GM12891 (cell line): ENCODE measurements around the gene SLIT1.

ENCODE experiments used
- DNase-seq: peaks from one replicate; pipeline ENCODE4 v3.0.0; 2011; ENCODE audit warnings: low spot score; ENCODE audit not compliant: insufficient read length
- FAIRE-seq: peaks from 2 replicates; lab custom pipeline; 2011; peaks lifted over from hg19 to GRCh38; lab: Jason Lieb, UNC
- PAX5 ChIP-seq: IDR thresholded peaks from 2 replicates; pipeline ENCODE4 v1.6.1; 2011; ENCODE audit warnings: low read length, moderate library complexity, mild to moderate bottlenecking; ENCODE audit not compliant: insufficient read depth, severe bottlenecking
- POLR2A ChIP-seq: IDR thresholded peaks from 2 replicates; pipeline ENCODE4 v1.6.1; 2011; ENCODE audit warnings: low read depth, low read length, control low read depth
- POLR2AphosphoS5 ChIP-seq: IDR thresholded peaks from 2 replicates; pipeline ENCODE4 v1.6.1; 2011; ENCODE audit warnings: low read depth, low read length, control low read depth
- POU2F2 ChIP-seq: IDR thresholded peaks from 2 replicates; pipeline ENCODE4 v1.6.1; 2011; ENCODE audit warnings: low read depth, mild to moderate bottlenecking, control low read depth, low read length, moderate library complexity
- SPI1 ChIP-seq: IDR thresholded peaks from 2 replicates; pipeline ENCODE4 v1.6.1; 2011; ENCODE audit warnings: low read depth, low read length, control low read depth
- TAF1 ChIP-seq: IDR thresholded peaks from 2 replicates; pipeline ENCODE4 v1.6.1; 2011; ENCODE audit warnings: low read depth, low read length, control low read depth

SLIT1 gene

DNA sequence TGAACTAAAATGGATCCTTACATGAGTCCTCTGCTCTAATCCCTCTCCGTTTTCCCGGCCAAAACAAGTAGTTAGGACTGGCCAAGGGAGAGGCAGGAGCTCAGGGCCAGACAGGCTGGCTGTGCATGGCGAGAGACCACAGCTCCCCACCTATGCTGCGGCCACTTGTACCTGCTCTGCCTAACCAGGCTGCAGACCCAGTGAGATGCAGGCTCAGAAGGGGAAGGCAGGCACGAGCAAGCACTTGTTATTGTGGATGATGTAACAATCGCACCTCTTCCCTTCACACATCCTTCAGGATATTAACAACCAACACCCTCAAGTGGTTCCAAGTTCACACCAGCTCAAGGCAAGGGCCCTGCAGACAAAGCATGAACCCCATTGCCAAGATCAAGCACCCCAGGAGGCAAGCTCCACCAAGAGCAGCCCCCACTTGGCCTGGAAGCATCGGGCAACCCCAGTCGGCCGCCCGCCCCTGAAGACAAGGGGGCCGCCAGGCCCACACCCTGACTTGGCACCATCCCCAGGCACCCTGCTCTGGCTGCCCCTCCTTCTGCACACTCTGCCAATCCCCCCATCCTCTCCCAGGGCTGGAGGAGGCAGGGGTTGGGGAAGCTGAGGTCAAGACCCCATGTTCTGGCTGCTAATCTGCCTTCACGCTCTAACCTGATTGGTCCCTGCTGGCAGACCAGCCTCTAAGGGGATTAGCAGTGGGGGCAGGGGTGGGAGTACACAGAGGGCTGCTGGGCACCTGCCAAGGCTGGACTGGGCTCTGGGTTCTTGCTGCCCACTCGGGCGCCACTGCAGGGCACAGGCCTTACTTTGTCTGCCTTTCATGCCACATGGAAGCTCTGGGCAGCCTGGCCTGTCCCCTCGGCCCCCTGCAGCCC lies 111.3 kb downstream of the SLIT1 start:
- FAIRE-seq, result no peak
- no peak for DNase-seq
- TF ChIP-seq POLR2AphosphoS5, result no peak
- TF ChIP-seq PAX5, result no peak
- no peak for TF ChIP-seq POLR2A
- TF ChIP-seq SPI1, result no peak
- no peak for TF ChIP-seq TAF1
- no peak for TF ChIP-seq POU2F2

DNA sequence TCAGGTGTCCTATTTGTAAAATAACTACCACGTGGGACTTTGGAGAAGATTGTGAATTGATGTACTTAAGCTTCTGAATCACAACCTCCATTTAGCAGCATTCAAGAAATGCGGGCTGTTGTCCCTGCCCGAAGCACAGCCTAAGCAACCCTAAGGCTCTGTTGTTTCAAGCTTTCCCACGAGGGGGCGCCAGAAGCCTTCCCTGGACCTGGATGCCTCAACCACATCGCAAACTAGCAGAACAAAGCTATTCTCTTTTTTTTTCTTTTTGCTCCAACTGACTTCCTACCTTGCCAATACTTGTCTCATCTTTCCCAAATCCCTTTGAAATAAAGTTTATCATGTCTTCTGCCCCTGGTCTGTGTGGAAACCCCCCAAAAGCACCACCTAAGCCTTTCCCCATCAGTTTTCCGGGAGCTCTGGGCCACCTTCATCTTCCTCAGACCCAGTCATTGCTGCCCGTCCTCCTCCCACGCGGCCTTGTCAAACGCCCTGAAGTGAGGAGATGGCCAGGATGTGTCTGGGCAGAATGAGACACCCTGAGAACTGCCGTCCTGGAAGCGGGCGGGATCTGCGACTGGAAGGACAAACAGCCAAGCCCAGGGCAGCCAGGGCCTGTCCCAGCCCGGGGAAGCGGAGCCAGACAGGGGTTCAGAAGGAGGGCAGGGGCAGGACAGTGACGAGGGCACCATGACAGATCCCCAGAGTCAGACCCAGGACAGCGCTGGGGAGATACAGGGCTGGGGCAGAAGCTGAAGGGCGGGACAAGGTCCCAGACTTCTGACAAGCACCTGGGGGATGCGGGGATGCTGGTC lies 112.7 kb downstream of the SLIT1 start:
- FAIRE-seq (peak; percentile 92), DNase-seq (peak; percentile 74)
- no peak for TF ChIP-seq POLR2A
- no peak for TF ChIP-seq TAF1
- TF ChIP-seq PAX5, result no peak
- TF ChIP-seq POLR2AphosphoS5, result no peak
- no peak for TF ChIP-seq POU2F2
- no peak for TF ChIP-seq SPI1

DNA sequence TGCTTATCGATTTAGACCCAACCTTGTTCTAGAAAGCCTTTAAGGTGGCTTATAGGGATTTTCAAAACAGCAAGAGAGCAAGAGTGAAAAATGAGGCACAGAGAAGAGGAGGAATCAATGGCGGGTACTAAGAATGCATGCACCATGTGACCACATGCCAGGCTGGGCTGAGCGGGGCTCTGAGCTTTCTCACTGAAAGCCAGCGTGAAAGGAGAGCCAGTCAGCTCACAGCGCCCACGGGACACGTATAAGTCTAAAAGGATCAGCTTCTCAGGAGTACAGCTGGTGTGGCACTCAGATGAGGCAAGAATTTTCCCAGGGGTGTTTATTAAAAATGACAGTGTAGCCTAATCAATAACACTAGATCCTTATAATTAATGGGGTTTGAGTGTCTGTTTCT lies 114.3 kb downstream of the SLIT1 start:
- no peak for DNase-seq
- FAIRE-seq, result no peak
- TF ChIP-seq POLR2AphosphoS5 (no peak), PAX5 (no peak), POLR2A (no peak), POU2F2 (no peak), SPI1 (no peak)

DNA sequence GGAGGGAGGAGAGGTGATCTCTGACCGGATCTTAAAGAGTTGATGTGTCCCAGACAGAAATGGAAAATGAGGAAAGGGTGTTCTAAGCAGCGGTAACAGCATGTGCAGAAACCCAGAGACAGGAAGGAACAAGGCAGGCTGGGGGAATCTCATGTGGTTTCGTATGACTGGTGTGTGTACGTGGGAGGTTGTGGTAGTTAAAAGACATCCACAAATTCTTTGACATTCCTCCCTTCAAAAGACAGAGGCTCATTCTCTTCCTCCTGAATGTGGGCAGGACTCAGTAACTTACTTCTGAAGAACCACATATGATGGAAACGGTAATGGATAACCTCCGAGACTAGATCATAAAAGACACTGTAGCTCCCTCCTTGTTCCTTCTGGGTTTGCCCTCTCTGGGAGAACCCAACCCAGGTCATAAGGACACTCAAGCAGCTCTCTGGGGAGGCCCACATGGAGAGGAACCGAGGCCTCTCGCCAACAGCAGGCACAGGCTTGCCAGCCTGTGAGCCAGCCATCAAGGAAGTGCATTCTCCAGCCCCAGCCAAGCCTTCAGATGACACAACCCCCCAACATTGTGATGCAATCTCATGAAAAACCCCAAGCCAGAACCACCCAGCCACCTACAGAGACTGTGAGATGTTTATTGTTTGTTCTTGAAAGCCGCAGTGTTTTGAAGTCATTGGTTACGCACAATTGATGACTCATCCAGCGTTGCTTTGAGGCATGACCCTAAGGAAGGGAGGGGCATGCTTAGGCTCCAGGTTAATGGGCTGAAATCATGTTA lies 116.0 kb downstream of the SLIT1 start:
- no peak for TF ChIP-seq TAF1
- no peak for TF ChIP-seq POLR2AphosphoS5
- no peak for TF ChIP-seq PAX5
- no peak for TF ChIP-seq SPI1
- no peak for TF ChIP-seq POU2F2
- TF ChIP-seq POLR2A, result no peak
- DNase-seq (no peak), FAIRE-seq (no peak)

DNA sequence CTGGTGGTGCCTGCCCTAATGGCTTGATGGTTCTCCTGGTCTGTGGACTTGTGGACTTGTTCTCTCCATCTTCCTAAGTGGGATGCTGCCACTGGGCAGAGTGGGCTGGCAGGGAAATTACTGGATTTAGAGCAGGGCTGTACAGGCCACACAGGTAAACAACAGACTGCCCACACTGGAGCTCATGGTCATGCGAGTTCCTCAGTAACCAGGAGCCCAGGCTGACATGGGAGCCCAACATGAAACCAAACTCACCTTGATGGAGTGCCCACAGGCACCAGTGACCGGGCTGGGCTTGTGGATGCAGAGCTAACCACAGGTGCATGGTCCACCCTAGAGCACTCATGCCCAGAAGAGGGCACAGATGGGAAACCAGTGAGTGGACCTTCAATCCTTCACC lies 116.7 kb downstream of the SLIT1 start:
- TF ChIP-seq PAX5 (no peak), SPI1 (no peak), TAF1 (no peak), POU2F2 (no peak), POLR2AphosphoS5 (no peak), POLR2A (no peak)
- DNase-seq (no peak), FAIRE-seq (no peak)

DNA sequence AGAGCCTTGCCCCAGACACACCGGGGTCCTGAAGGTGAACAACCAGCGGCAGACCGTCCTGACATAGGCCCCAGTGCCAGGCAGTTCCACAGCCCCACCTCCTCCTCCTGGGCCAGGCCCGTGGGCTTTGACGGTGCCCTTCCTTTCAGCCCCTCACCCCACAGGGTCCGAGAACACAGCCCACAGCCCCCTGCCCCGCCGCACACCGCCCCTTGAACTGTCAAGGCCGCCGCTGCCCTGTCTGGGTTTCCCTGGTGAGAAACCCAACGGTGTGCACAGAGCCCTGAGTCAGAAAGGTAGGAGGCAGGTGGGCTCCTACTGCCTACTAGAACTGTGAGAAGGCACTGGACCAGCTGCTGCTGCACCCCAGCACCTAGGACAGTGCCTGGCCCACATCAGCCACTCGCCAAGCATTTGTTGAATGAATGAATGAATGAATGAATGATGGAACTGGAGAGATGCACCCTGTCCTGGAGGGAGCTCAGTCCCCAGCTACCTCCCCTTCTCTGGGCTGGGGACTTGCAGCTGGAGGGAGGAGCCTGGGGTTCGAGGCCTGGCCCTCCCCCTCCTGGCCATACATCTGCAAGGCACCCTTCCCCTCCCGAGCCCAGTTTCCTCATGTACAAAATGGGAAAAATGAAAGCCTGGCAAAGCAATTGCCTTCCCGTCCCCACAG lies 117.9 kb downstream of the SLIT1 start:
- no peak for TF ChIP-seq POLR2A
- no peak for TF ChIP-seq POU2F2
- no peak for TF ChIP-seq TAF1
- TF ChIP-seq SPI1, result no peak
- TF ChIP-seq PAX5, result no peak
- TF ChIP-seq POLR2AphosphoS5, result no peak
- FAIRE-seq (no peak), DNase-seq (no peak)

DNA sequence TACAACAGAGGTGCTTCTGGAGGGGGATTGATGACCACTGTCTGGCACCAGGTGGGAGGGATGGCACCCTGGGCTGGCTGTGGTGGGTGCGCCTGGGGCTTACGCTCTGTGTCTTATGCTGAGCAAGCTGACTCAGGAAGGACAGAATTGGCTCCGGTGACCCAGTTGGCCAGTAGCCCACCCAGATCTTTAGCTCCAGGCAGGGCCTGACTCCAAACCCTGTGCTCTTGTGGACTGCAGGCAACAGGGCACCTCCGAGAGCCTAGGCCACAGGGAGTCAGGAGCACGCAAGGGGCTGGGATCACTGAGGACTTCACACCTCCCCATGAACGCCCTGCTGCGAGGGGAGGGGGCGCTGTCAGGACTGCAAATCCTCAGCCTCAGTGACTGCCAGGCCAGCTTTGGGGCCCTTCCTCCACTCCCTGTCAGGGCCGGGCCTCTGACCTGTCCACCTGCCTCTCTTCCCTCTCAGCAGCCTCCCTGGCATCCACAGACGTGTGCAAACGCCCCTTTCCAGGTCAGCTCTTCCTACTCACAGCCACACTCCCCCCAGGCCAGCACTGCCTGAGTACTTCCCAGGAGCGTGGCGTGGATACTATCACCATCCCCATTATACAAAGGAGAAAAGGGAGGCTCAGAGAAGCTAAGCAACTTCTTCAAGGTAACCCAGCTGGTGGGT lies 118.7 kb downstream of the SLIT1 start:
- DNase-seq (no peak), FAIRE-seq (no peak)
- TF ChIP-seq POLR2A (no peak), SPI1 (no peak), POLR2AphosphoS5 (no peak), PAX5 (no peak), TAF1 (no peak), POU2F2 (no peak)
